Choroid plexus epithelial cell (primary cell): ENCODE data around the gene FCMR.

Source experiments
- DNase-seq: peaks from one replicate; pipeline ENCODE4 v3.0.0-alpha.2; 2010; ENCODE audit warnings: low read depth
- H3K4me3 ChIP-seq: 2 replicates; pipeline ENCODE4 v1.5.1; 2011; ENCODE audit warnings: low read depth, mild to moderate bottlenecking, control low read depth, low read length, moderate library complexity
- CTCF ChIP-seq: conservative IDR thresholded peaks from 2 replicates; pipeline ENCODE4 v1.5.1; 2011; ENCODE audit warnings: low read depth, mild to moderate bottlenecking, control low read depth, inconsistent platforms, low read length, moderate library complexity

The FCMR gene

GRCh38 chr1:206940588-206940936, 18.8 kb upstream of the FCMR start:
- DNase-seq: no peak

DNA sequence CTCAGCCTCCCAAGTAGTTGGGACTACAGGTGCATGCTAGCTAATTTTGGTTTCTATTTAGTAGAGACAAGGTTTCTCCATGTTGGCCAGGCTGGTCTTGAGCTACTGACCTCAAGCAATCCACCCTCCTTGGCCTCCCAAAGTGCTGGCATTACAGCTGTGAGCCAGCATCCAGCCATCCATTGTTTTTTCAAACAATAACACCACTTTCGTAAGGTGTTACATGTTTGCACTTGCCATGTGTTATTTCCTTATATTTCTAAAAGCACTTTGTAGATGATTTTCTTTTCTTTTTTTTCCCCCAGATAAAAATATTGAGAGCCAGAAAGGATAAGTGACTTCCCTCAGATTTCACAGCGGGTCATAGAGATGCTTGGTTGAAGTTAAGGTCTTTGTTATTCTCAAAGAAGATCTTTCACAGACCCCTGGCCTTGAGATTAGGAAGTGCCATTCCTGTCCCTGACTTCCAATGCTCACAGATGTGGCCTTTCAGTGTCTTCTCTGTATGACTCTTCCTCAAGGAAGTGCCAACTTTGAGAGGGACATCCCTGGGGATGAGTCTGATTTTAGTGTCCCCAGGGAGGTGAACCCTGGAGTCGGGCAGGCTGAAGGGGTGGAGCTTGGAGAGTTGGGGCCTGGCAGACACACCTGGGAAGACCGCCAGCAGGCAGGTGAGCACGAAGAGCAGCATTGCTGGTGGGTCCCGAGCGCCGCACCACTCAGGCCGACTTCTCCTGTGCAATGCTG, 18.3 kb upstream of the FCMR start:
- DNase-seq: no peak
- no peak overlapping the region for H3K4me3 ChIP-seq
- no peak for TF ChIP-seq CTCF

More at GRCh38 chr1:206940588-206940936, 18.8 kb upstream of the FCMR start:
- H3K4me3 ChIP-seq: no peak overlapping the region
- no peak for TF ChIP-seq CTCF

- no peak for DNase-seq
- H3K4me3 ChIP-seq: no peak overlapping the region
- TF ChIP-seq CTCF: no peak
These were observed 17.4 kb upstream of the FCMR start for GRCh38 chr1:206939131-206939530.

- no peak overlapping the region for H3K4me3 ChIP-seq
- no peak for DNase-seq
- no peak for TF ChIP-seq CTCF
These were observed 15.7 kb upstream of the FCMR start for GRCh38 chr1:206937425-206937824.

GRCh38 chr1:206935491-206936067, 13.8 kb upstream of the FCMR start:
- peak; percentile 17 for DNase-seq
- H3K4me3 ChIP-seq: no peak overlapping the region
- peak; percentile 51 for TF ChIP-seq CTCF

GRCh38 chr1:206933333-206933945, 11.7 kb upstream of the FCMR start:
- peak; percentile 61 for TF ChIP-seq CTCF
- DNase-seq: peak; percentile 19
- H3K4me3 ChIP-seq: no peak overlapping the region

GRCh38 chr1:206932177-206932576, 10.4 kb upstream of the FCMR start:
- no peak for DNase-seq
- H3K4me3 ChIP-seq: no peak overlapping the region
- no peak for TF ChIP-seq CTCF
